Ectodermal cell (in vitro differentiated cells): ENCODE data around the gene CDH4.
A peak's percentile ranks its signal among the peaks of the same experiment; 100 is the strongest.

Experiments used
- H3K27ac ChIP-seq: 2 replicates; pipeline ENCODE4 v1.7.0; 2013; ENCODE audit warnings: mild to moderate bottlenecking, low read depth, low read length; ENCODE audit not compliant: insufficient read depth, poor library complexity, severe bottlenecking
- H3K27me3 ChIP-seq: 2 replicates; pipeline ENCODE4 v1.7.0; 2013; ENCODE audit warnings: mild to moderate bottlenecking, low read length; ENCODE audit not compliant: insufficient read depth, control insufficient read depth, poor library complexity, severe bottlenecking
- H3K36me3 ChIP-seq: one replicate; pipeline ENCODE4 v1.7.0; 2013; ENCODE audit warnings: low read length; ENCODE audit not compliant: control insufficient read depth, insufficient read depth
- H3K4me1 ChIP-seq: one replicate; pipeline ENCODE4 v1.7.0; 2013; ENCODE audit warnings: low read length; ENCODE audit not compliant: control insufficient read depth, insufficient read depth
- H3K4me3 ChIP-seq: 2 replicates; pipeline ENCODE4 v1.7.0; 2013; ENCODE audit warnings: low read depth, low read length, control low read depth; ENCODE audit not compliant: insufficient read depth
- H3K9me3 ChIP-seq: 2 replicates; pipeline ENCODE4 v1.7.0; 2013; ENCODE audit warnings: mild to moderate bottlenecking, low read length, moderate library complexity; ENCODE audit not compliant: control insufficient read depth
- WGBS, 2 experiments: methylation state at CpG; one replicate each; pipeline ENCODE4 v1.1.7; 2013; ENCODE audit warnings: missing lambda C conversion rate in 2 of 2; 5-methylcytosine and 5-hydroxymethylcytosine counted together

Gene CDH4

GRCh38 chr20:61440548-61441055, 188.5 kb downstream of the CDH4 start:
- Histone ChIP-seq H3K36me3 (no peaks in the 10 kb centered on the region), H3K4me1 (peaks cover 66% of the 10 kb centered on the region), H3K4me3 (no peak overlapping the region), H3K27ac (peak overlapping the region; percentile 65), H3K9me3 (no peaks in the 10 kb centered on the region), H3K27me3 (no peaks in the 10 kb centered on the region)
- WGBS, 2 experiments: 20 to 26% methylated on average over 14 of the region's 14 CpGs

- Histone ChIP-seq H3K27ac (no peak overlapping the region), H3K4me1 (peaks cover 59% of the 10 kb centered on the region)
- WGBS, 2 experiments: 94 to 96% methylated on average over 5 of the region's 5 CpGs
Measured at GRCh38 chr20:61441537-61441936, 189.5 kb downstream of the CDH4 start.

GRCh38 chr20:61442075-61442670, 190.1 kb downstream of the CDH4 start:
- no peak overlapping the region for H3K4me3 ChIP-seq
- no peaks in the 10 kb centered on the region for H3K36me3 ChIP-seq
- H3K27me3 ChIP-seq: no peaks in the 10 kb centered on the region
- H3K9me3 ChIP-seq: no peaks in the 10 kb centered on the region
- H3K27ac ChIP-seq: no peak overlapping the region
- 86% methylated on average over 13 of the region's 13 CpGs for WGBS, 2 experiments
- peaks cover 53% of the 10 kb centered on the region for H3K4me1 ChIP-seq

More at GRCh38 chr20:61441537-61441936, 189.5 kb downstream of the CDH4 start:
- H3K36me3 ChIP-seq: no peaks in the 10 kb centered on the region
- H3K27me3 ChIP-seq: no peaks in the 10 kb centered on the region
- no peak overlapping the region for H3K4me3 ChIP-seq
- H3K9me3 ChIP-seq: no peaks in the 10 kb centered on the region

GRCh38 chr20:61442718-61443117, 190.7 kb downstream of the CDH4 start:
- Histone ChIP-seq H3K4me1 (peaks cover 50% of the 10 kb centered on the region), H3K27me3 (no peaks in the 10 kb centered on the region), H3K36me3 (no peaks in the 10 kb centered on the region), H3K4me3 (no peak overlapping the region), H3K27ac (no peak overlapping the region), H3K9me3 (no peaks in the 10 kb centered on the region)
- WGBS, 2 experiments: 58 to 63% methylated on average over 6 of the region's 6 CpGs

GRCh38 chr20:61443443-61444126, 191.5 kb downstream of the CDH4 start:
- no peak overlapping the region for H3K27ac ChIP-seq
- H3K9me3 ChIP-seq: no peaks in the 10 kb centered on the region
- no peaks in the 10 kb centered on the region for H3K27me3 ChIP-seq
- peaks cover 50% of the 10 kb centered on the region for H3K4me1 ChIP-seq
- WGBS, 2 experiments: 75 to 78% methylated on average over 12 of the region's 12 CpGs
- H3K4me3 ChIP-seq: no peak overlapping the region
- H3K36me3 ChIP-seq: no peaks in the 10 kb centered on the region

GRCh38 chr20:61444637-61445036, 192.6 kb downstream of the CDH4 start:
- 68 to 74% methylated on average over 5 of the region's 5 CpGs for WGBS, 2 experiments
- H3K27me3 ChIP-seq: no peaks in the 10 kb centered on the region
- H3K27ac ChIP-seq: no peak overlapping the region
- no peaks in the 10 kb centered on the region for H3K36me3 ChIP-seq
- H3K4me3 ChIP-seq: no peak overlapping the region
- H3K4me1 ChIP-seq: peaks cover 43% of the 10 kb centered on the region
- H3K9me3 ChIP-seq: no peaks in the 10 kb centered on the region

GRCh38 chr20:61445138-61445537, 193.1 kb downstream of the CDH4 start:
- H3K36me3 ChIP-seq: no peaks in the 10 kb centered on the region
- WGBS, 2 experiments: 66 to 68% methylated on average over 6 of the region's 6 CpGs
- peaks cover 41% of the 10 kb centered on the region for H3K4me1 ChIP-seq
- H3K9me3 ChIP-seq: no peaks in the 10 kb centered on the region
- no peak overlapping the region for H3K27ac ChIP-seq
- no peak overlapping the region for H3K4me3 ChIP-seq
- H3K27me3 ChIP-seq: no peaks in the 10 kb centered on the region

GRCh38 chr20:61445741-61446140, 193.7 kb downstream of the CDH4 start:
- H3K36me3 ChIP-seq: no peaks in the 10 kb centered on the region
- H3K27ac ChIP-seq: no peak overlapping the region
- no peak overlapping the region for H3K4me3 ChIP-seq
- no peaks in the 10 kb centered on the region for H3K27me3 ChIP-seq
- H3K4me1 ChIP-seq: peaks cover 41% of the 10 kb centered on the region
- 96 to 97% methylated on average over 10 of the region's 10 CpGs for WGBS, 2 experiments
- H3K9me3 ChIP-seq: no peaks in the 10 kb centered on the region

- no peak overlapping the region for H3K4me3 ChIP-seq
- 31 to 33% methylated on average over 6 of the region's 6 CpGs for WGBS, 2 experiments
Measured at GRCh38 chr20:61447952-61448351, 195.9 kb downstream of the CDH4 start.

GRCh38 chr20:61448386-61448785, 196.3 kb downstream of the CDH4 start:
- Histone ChIP-seq H3K27ac (no peak overlapping the region), H3K4me3 (no peak overlapping the region), H3K36me3 (no peaks in the 10 kb centered on the region), H3K27me3 (no peaks in the 10 kb centered on the region), H3K9me3 (no peaks in the 10 kb centered on the region), H3K4me1 (peaks cover 27% of the 10 kb centered on the region)
- 76 to 78% methylated on average over 13 of the region's 13 CpGs for WGBS, 2 experiments

More at GRCh38 chr20:61447952-61448351, 195.9 kb downstream of the CDH4 start:
- H3K4me1 ChIP-seq: peaks cover 30% of the 10 kb centered on the region
- H3K36me3 ChIP-seq: no peaks in the 10 kb centered on the region
- H3K27me3 ChIP-seq: no peaks in the 10 kb centered on the region
- no peak overlapping the region for H3K27ac ChIP-seq
- H3K9me3 ChIP-seq: no peaks in the 10 kb centered on the region
